Erythroblast (primary cell): ENCODE data around the gene ZNF202.

ENCODE experiments used
- GATA1 ChIP-seq: IDR thresholded peaks from 2 replicates; pipeline ENCODE4 v1.6.1; 2011; ENCODE audit warnings: low read depth, mild to moderate bottlenecking, control low read depth, low read length, moderate library complexity
- POLR2A ChIP-seq: IDR thresholded peaks from 2 replicates; pipeline ENCODE4 v1.6.1; 2011; ENCODE audit warnings: mild to moderate bottlenecking, low read length

GRCh38 chr11:123683428-123684170, 57.9 kb downstream of the ZNF202 start:
- TF ChIP-seq POLR2A (no peak), GATA1 (no peak)
